NCI-H345 (cell line): Measurements from ENCODE around the gene COMMD6.

Experiments used
- DNase-seq: peaks from one replicate; lab custom pipeline; 2025; lab: John Stamatoyannopoulos, UW

Gene COMMD6

GRCh38 chr13:75521956-75522355, 15.7 kb downstream of the COMMD6 start:
- no peak for DNase-seq

- DNase-seq = no peak
Observed at GRCh38 chr13:75518439-75519088, 19.1 kb downstream of the COMMD6 start.

GRCh38 chr13:75514080-75514995, 23.3 kb downstream of the COMMD6 start:
- DNase-seq = no peak

DNA sequence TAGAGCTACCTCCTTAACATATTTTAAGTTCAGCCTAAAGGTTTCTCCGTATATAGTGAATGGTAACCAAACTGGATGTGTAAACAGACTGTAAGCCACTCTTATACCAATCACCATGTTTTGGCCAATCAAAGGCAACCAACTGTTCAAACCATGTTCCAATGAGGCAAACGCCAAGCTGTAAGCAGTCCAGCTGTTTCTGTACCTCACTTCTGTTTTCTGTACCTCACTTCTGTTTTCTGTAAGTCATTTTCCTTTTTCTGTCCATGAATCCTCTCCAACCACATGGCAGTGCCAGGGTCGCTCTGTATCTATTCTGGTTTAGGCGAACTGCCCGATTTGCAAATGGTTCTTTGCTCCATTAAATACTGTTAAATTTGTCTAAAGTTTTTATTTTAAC, 24.4 kb downstream of the COMMD6 start:
- no peak for DNase-seq

DNA sequence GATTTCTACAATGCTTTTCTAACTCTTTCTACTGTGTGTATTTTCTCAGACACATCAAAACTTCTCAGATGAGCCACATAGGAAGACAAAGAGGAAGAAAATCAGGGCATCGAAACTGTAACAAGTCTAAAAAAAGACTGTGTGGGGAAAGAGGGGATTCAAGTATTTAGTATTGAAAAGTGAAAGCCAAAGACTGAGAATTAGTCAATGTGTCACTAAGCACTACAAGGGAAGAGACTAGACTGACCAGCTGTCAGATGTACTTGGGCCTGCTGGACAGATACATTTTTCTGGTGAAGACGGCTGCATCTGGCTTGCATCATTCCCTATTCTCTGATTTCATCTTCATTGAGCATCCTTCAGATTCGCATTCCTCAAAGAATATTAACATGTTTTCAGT, 25.4 kb downstream of the COMMD6 start:
- no peak for DNase-seq

DNA sequence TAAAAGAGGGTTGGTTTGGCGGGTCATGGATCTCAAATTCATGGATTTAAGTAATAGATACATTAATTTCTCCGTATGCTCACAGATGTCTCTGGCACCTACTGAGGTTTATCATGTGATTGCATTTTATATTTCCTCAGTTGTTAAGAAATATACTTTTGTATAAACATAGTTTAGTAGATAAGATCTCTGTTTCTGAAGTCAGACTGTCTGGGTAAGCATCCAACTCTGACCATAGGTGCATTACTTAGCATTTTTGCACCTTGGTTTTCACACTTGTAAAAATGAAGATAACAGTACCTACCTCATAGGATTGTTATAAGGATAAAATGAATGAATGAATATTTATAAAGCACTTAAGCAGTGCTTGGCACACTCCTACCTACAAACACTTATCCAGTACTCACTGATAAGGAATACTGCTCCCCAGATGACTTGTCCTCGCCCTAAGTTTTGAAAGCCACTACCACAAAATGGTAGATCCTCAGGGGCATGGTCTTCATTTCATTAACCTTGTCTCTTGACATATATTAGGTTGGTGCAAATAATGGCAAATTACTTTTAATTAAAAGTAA, 26.5 kb downstream of the COMMD6 start:
- DNase-seq = no peak

DNA sequence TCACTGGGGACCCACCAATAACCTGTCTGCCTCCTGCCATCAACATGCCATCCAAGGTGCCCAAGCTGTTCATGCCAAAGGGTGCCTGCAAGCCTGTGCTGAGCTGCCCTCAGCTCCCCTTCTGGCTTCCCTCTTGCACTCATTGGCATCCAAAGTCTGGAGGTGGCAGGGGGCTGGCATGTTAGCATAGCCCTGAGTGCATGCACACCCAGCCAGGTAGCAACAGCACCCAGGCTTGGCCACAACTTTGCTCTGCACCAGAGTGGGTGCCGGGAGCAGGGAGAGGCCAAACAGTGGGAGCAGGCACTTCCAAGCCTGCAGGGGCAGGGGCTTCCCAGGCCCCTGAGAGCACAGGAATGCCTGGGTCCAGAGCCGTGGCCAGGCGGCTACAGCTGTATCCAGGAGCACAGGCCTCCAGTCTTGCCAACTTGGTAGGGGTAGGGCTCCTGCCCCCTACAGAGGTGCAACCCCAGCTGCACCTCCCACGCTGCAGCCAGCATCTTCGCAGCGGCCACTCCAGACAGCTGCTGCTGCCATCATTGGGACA, 29.6 kb downstream of the COMMD6 start:
- no peak for DNase-seq

- DNase-seq = peak; percentile 62
Observed at GRCh38 chr13:75507027-75508001, 30.3 kb downstream of the COMMD6 start.

- no peak for DNase-seq
Observed at GRCh38 chr13:75506018-75506417, 31.6 kb downstream of the COMMD6 start.

GRCh38 chr13:75505327-75505726, 32.3 kb downstream of the COMMD6 start:
- no peak for DNase-seq

GRCh38 chr13:75495938-75496337, 41.7 kb downstream of the COMMD6 start:
- DNase-seq = no peak

GRCh38 chr13:75494491-75494890, 43.1 kb downstream of the COMMD6 start:
- DNase-seq = no peak

GRCh38 chr13:75493156-75493555, 44.5 kb downstream of the COMMD6 start:
- DNase-seq = no peak

GRCh38 chr13:75492389-75492788, 45.3 kb downstream of the COMMD6 start:
- no peak for DNase-seq

- no peak for DNase-seq
Observed at GRCh38 chr13:75491376-75491775, 46.3 kb downstream of the COMMD6 start.

DNA sequence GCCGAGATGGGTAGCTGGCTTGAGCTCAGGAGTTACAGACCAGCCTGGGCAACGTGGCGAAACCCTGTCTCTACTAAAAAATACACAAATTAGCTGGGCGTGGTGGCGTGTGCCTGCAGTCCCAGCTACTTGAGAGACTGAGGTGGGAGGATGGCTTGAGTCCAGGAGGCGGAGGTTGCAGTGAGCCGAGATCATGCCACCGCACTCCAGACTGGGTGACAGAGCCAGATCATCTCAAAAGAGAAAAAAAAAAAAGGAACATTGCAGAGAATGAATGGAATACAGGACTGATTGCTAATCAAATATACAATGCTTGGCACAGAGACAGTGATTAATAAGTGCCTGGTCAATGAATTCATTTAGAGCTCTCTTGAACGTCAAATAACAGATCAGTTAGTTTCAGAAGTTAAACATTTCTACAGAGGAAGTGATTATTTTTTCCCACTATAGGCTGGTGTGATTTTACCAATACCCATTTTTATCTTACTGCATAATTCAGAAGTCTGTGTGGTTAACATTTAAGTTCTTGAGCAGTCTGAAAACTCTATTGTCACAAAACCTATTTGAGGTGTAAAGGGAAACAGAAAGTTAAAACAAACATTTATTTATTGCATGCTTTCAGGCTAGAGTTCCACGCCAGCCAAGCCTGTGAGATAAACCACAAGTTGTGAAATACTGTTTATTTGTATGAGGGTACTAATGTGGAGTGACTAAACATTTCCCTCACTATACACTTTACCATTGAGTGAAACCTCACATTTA, 48.0 kb downstream of the COMMD6 start:
- DNase-seq = peak; percentile 7

DNA sequence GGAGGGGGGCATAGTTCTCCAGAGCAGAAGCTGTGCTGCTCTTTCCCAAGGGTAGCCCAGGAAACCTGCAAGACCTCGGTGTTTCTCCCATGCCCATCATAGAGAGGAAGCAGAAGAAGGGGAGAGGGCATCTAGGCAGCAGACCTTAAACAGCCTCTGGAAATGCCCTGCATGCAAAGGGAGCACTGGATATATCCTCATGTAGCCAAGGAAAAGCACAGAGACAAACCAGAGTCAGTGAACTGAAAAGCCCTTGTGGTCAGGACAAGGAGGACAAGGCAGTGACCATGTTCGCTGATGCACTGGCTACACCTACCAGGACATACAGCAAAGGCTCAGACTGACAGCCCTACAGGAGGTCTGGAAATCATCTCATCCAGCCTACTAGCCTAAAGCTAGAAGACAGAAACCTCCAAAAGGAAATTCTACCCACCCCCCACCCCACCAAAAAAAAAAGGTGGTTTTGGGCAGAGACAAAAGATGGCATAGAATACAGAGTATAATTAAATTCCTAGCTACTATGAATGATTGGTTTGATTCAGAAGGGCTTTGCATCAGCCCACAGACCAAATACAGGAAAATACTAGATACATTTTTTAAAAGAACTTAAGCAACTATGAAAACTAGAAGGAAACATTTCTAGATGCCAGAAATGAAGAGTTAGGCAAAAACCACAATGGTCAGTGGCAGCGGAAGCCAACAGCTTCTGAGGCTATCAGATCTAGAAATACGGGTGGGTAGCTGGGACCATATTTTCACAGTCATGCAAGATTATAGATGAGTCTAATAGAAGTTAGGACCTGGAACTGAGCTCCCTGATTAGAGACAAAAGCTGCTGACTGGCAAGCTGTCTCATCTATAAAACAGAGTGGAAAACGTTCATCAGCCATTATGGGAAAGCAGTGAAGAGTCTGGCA, 51.2 kb downstream of the COMMD6 start:
- no peak for DNase-seq

GRCh38 chr13:75485286-75486062, 52.2 kb downstream of the COMMD6 start:
- DNase-seq = no peak

DNA sequence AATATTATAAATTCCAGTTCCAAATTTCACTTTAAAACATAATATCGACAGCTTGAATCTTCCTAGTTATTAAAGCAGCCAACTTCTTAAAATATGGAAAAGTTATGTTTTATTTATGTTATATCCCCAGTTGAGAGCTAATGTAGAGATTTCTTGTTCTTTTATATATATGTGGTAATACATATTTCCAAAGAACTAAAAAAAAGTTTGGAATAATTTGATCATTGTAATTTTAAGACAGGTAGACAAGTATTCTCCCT, 54.9 kb downstream of the COMMD6 start:
- no peak for DNase-seq
